ENCODE measurements around the gene CRHR1. TPM values are rescaled to one million over a fixed set of nuclear protein-coding genes. Genes with fewer than 3 reads are reported as not detected.

CRHR1 gene
- total RNA-seq, 4 donors from 2014 or later = 0.26 to 0.89 (median 0.76) TPM

- TF ChIP-seq CTCF (IDR thresholded peaks at IDR 0.05) (no peak), EP300 (IDR thresholded peaks at IDR 0.05) (no peak), POLR2A (IDR thresholded peaks at IDR 0.05) (no peak), POLR2AphosphoS5 (IDR thresholded peaks at IDR 0.05) (no peak)
- H3K36me3 ChIP-seq = no peaks in the 10 kb centered on the region
- no peaks in the 10 kb centered on the region for H3K9me3 ChIP-seq
- 94% methylated on average over 1 of the region's 1 CpG for WGBS
- H3K4me3 ChIP-seq = no peak overlapping the region
- no peak overlapping the region for H3K27ac ChIP-seq
- no peaks in the 10 kb centered on the region for H3K4me1 ChIP-seq
- peaks cover 48% of the 10 kb centered on the region for H3K27me3 ChIP-seq
- DNase-seq (ENCODE audit: low spot score in 2 of 2) = no peak
These were observed 24.7 kb downstream of the CRHR1 start for GRCh38 chr17:45808845-45809244.

- H3K27me3 ChIP-seq = peaks cover 42% of the 10 kb centered on the region
- DNase-seq (ENCODE audit: low spot score in 2 of 2) = no peak
- no peaks in the 10 kb centered on the region for H3K36me3 ChIP-seq
- no peak for TF ChIP-seq POLR2A (IDR thresholded peaks at IDR 0.05)
- TF ChIP-seq POLR2AphosphoS5 (IDR thresholded peaks at IDR 0.05) = no peak
- no peak for TF ChIP-seq EP300 (IDR thresholded peaks at IDR 0.05)
- TF ChIP-seq CTCF (IDR thresholded peaks at IDR 0.05) = no peak
- no peak overlapping the region for H3K4me3 ChIP-seq
- WGBS = 73% methylated on average over 2 of the region's 15 CpGs
- no peaks in the 10 kb centered on the region for H3K9me3 ChIP-seq
- H3K4me1 ChIP-seq = no peaks in the 10 kb centered on the region
- H3K27ac ChIP-seq = no peak overlapping the region
These were observed 25.4 kb downstream of the CRHR1 start for GRCh38 chr17:45809499-45809898.

GRCh38 chr17:45812102-45812501 is 28.0 kb downstream of the CRHR1 start:
- 59% methylated on average over 3 of the region's 3 CpGs for WGBS
- H3K36me3 ChIP-seq = no peaks in the 10 kb centered on the region
- H3K4me1 ChIP-seq = no peaks in the 10 kb centered on the region
- no peaks in the 10 kb centered on the region for H3K9me3 ChIP-seq
- H3K4me3 ChIP-seq = no peak overlapping the region
- TF ChIP-seq EP300 (IDR thresholded peaks at IDR 0.05) (no peak), CTCF (IDR thresholded peaks at IDR 0.05) (no peak), POLR2A (IDR thresholded peaks at IDR 0.05) (no peak), POLR2AphosphoS5 (IDR thresholded peaks at IDR 0.05) (no peak)
- DNase-seq (ENCODE audit: low spot score in 2 of 2) = no peak
- peaks cover 23% of the 10 kb centered on the region for H3K27me3 ChIP-seq
- no peak overlapping the region for H3K27ac ChIP-seq

GRCh38 chr17:45813048-45813725 is 29.1 kb downstream of the CRHR1 start:
- Histone ChIP-seq H3K27me3 (peaks cover 20% of the 10 kb centered on the region), H3K9me3 (no peaks in the 10 kb centered on the region), H3K36me3 (no peaks in the 10 kb centered on the region), H3K4me1 (no peaks in the 10 kb centered on the region), H3K27ac (no peak overlapping the region), H3K4me3 (no peak overlapping the region)
- no peak for DNase-seq (ENCODE audit: low spot score in 2 of 2)
- TF ChIP-seq POLR2AphosphoS5 (IDR thresholded peaks at IDR 0.05) = no peak
- 32% methylated on average over 17 of the region's 22 CpGs for WGBS

- no peak for DNase-seq (ENCODE audit: low spot score in 2 of 2)
- 92% methylated on average over 17 of the region's 17 CpGs for WGBS
These were observed 30.8 kb downstream of the CRHR1 start for GRCh38 chr17:45814622-45815606.

More at GRCh38 chr17:45814622-45815606, 30.8 kb downstream of the CRHR1 start:
- TF ChIP-seq POLR2AphosphoS5 (IDR thresholded peaks at IDR 0.05) (no peak), CTCF (IDR thresholded peaks at IDR 0.05) (no peak), POLR2A (IDR thresholded peaks at IDR 0.05) (no peak), EP300 (IDR thresholded peaks at IDR 0.05) (no peak)
- Histone ChIP-seq H3K27ac (no peak overlapping the region), H3K4me3 (no peak overlapping the region), H3K4me1 (no peaks in the 10 kb centered on the region), H3K9me3 (no peaks in the 10 kb centered on the region), H3K36me3 (no peaks in the 10 kb centered on the region), H3K27me3 (peaks cover 20% of the 10 kb centered on the region)
